ENCODE data around the gene CMIP.

The CMIP gene

GRCh38 chr16:81497690-81498089 is 53.1 kb downstream of the CMIP start:
- DNase-seq (no peak), ATAC-seq (replicated peaks) (peak; percentile 54)
- H3K27me3 Mint-ChIP-seq, result no peaks in the 10 kb centered on the region
- peaks cover 19% of the 10 kb centered on the region for H3K36me3 Mint-ChIP-seq (ENCODE audit: insufficient read depth)
- H3K4me1 Mint-ChIP-seq (ENCODE audit: low read depth in 2 of 2), result peaks cover 57% of the 10 kb centered on the region in 2 donors
- peak overlapping the region in 1 of 2 donors; percentile 30 for H3K4me3 Mint-ChIP-seq
- H3K9me3 Mint-ChIP-seq, result no peaks in the 10 kb centered on the region
- H3K27ac Mint-ChIP-seq, result peak overlapping the region; percentile 14 to 38

- Mint-ChIP-seq H3K4me1 (ENCODE audit: low read depth in 2 of 2) (peaks cover 55% of the 10 kb centered on the region in 2 donors), H3K9me3 (no peaks in the 10 kb centered on the region), H3K27ac (peak overlapping the region; percentile 14 to 38), H3K4me3 (no peak overlapping the region), H3K27me3 (no peaks in the 10 kb centered on the region), H3K36me3 (ENCODE audit: insufficient read depth) (peaks cover 20% of the 10 kb centered on the region)
- ATAC-seq (replicated peaks) (no peak), DNase-seq (no peak)
Observed at GRCh38 chr16:81498351-81498750, 53.7 kb downstream of the CMIP start.

- peaks cover 58 to 59% of the 10 kb centered on the region in 2 donors for H3K4me1 Mint-ChIP-seq (ENCODE audit: low read depth in 2 of 2)
- peak overlapping the region; percentile 38 to 78 for H3K27ac Mint-ChIP-seq
- H3K9me3 Mint-ChIP-seq, result no peaks in the 10 kb centered on the region
- peaks cover 28% of the 10 kb centered on the region for H3K36me3 Mint-ChIP-seq (ENCODE audit: insufficient read depth)
- DNase-seq, result no peak
- H3K27me3 Mint-ChIP-seq, result no peaks in the 10 kb centered on the region
- H3K4me3 Mint-ChIP-seq, result peak overlapping the region in 1 of 2 donors; percentile 27
- ATAC-seq (replicated peaks), result no peak
Observed at GRCh38 chr16:81499576-81500380, 55.2 kb downstream of the CMIP start.

GRCh38 chr16:81500833-81501521 is 56.4 kb downstream of the CMIP start:
- H3K27ac Mint-ChIP-seq, result peak overlapping the region; percentile 38 to 78
- no peaks in the 10 kb centered on the region for H3K27me3 Mint-ChIP-seq
- no peak overlapping the region for H3K4me3 Mint-ChIP-seq

GRCh38 chr16:81502396-81503070 is 57.9 kb downstream of the CMIP start:
- H3K27ac Mint-ChIP-seq, result peak overlapping the region; percentile 38 to 95
- peaks cover 59 to 67% of the 10 kb centered on the region in 2 donors for H3K4me1 Mint-ChIP-seq (ENCODE audit: low read depth in 2 of 2)

More at GRCh38 chr16:81500833-81501521, 56.4 kb downstream of the CMIP start:
- DNase-seq, result no peak
- ATAC-seq (replicated peaks), result peak; percentile 35
- H3K4me1 Mint-ChIP-seq (ENCODE audit: low read depth in 2 of 2), result peaks cover 61 to 62% of the 10 kb centered on the region in 2 donors
- H3K9me3 Mint-ChIP-seq, result no peaks in the 10 kb centered on the region
- H3K36me3 Mint-ChIP-seq (ENCODE audit: insufficient read depth), result peaks cover 28% of the 10 kb centered on the region

GRCh38 chr16:81505011-81505661 is 60.5 kb downstream of the CMIP start:
- DNase-seq, result no peak
- Mint-ChIP-seq H3K9me3 (no peaks in the 10 kb centered on the region), H3K27me3 (no peaks in the 10 kb centered on the region), H3K36me3 (ENCODE audit: insufficient read depth) (peaks cover 16% of the 10 kb centered on the region), H3K4me1 (ENCODE audit: low read depth in 2 of 2) (peaks cover 46 to 49% of the 10 kb centered on the region in 2 donors), H3K27ac (peak overlapping the region; percentile 75 to 95), H3K4me3 (no peak overlapping the region)
- no peak for ATAC-seq (replicated peaks)

More at GRCh38 chr16:81502396-81503070, 57.9 kb downstream of the CMIP start:
- no peak for ATAC-seq (replicated peaks)
- no peak overlapping the region for H3K4me3 Mint-ChIP-seq
- no peaks in the 10 kb centered on the region for H3K9me3 Mint-ChIP-seq
- DNase-seq, result no peak
- H3K36me3 Mint-ChIP-seq (ENCODE audit: insufficient read depth), result peaks cover 22% of the 10 kb centered on the region
- H3K27me3 Mint-ChIP-seq, result no peaks in the 10 kb centered on the region

GRCh38 chr16:81509404-81509803 is 64.8 kb downstream of the CMIP start:
- no peak for DNase-seq
- Mint-ChIP-seq H3K4me3 (no peak overlapping the region), H3K36me3 (ENCODE audit: insufficient read depth) (peaks cover 5% of the 10 kb centered on the region), H3K9me3 (no peaks in the 10 kb centered on the region), H3K4me1 (ENCODE audit: low read depth in 2 of 2) (peaks cover 35 to 43% of the 10 kb centered on the region in 2 donors), H3K27ac (peak overlapping the region in 1 of 2 donors; percentile 77), H3K27me3 (no peaks in the 10 kb centered on the region)
- ATAC-seq (replicated peaks), result no peak

GRCh38 chr16:81510016-81510415 is 65.4 kb downstream of the CMIP start:
- Mint-ChIP-seq H3K36me3 (ENCODE audit: insufficient read depth) (peaks cover 4% of the 10 kb centered on the region), H3K9me3 (no peaks in the 10 kb centered on the region), H3K27ac (peak overlapping the region in 1 of 2 donors; percentile 77), H3K4me3 (no peak overlapping the region), H3K4me1 (ENCODE audit: low read depth in 2 of 2) (peaks cover 33 to 46% of the 10 kb centered on the region in 2 donors), H3K27me3 (no peaks in the 10 kb centered on the region)
- no peak for ATAC-seq (replicated peaks)
- no peak for DNase-seq

- no peak for ATAC-seq (replicated peaks)
- no peak overlapping the region for H3K4me3 Mint-ChIP-seq
- no peaks in the 10 kb centered on the region for H3K27me3 Mint-ChIP-seq
- peak overlapping the region in 1 of 2 donors; percentile 31 for H3K27ac Mint-ChIP-seq
- H3K36me3 Mint-ChIP-seq (ENCODE audit: insufficient read depth), result peaks cover 9% of the 10 kb centered on the region
- no peak for DNase-seq
- H3K9me3 Mint-ChIP-seq, result no peaks in the 10 kb centered on the region
- H3K4me1 Mint-ChIP-seq (ENCODE audit: low read depth in 2 of 2), result peaks cover 35 to 43% of the 10 kb centered on the region in 2 donors
Observed at GRCh38 chr16:81511371-81511770, 66.8 kb downstream of the CMIP start.

GRCh38 chr16:81513204-81514040 is 68.8 kb downstream of the CMIP start:
- H3K27me3 Mint-ChIP-seq, result no peaks in the 10 kb centered on the region
- H3K9me3 Mint-ChIP-seq, result no peaks in the 10 kb centered on the region
- H3K4me1 Mint-ChIP-seq (ENCODE audit: low read depth in 2 of 2), result peaks cover 29 to 39% of the 10 kb centered on the region in 2 donors
- DNase-seq (no peak), ATAC-seq (replicated peaks) (peak; percentile 56)
- peaks cover 9% of the 10 kb centered on the region for H3K36me3 Mint-ChIP-seq (ENCODE audit: insufficient read depth)
- peak overlapping the region; percentile 39 to 58 for H3K4me3 Mint-ChIP-seq
- peak overlapping the region; percentile 92 to 94 for H3K27ac Mint-ChIP-seq

- ATAC-seq (replicated peaks), result peak; percentile 76
- Mint-ChIP-seq H3K4me1 (ENCODE audit: low read depth in 2 of 2) (peaks cover 29 to 35% of the 10 kb centered on the region in 2 donors), H3K9me3 (no peaks in the 10 kb centered on the region), H3K36me3 (ENCODE audit: insufficient read depth) (peaks cover 9% of the 10 kb centered on the region), H3K27me3 (no peaks in the 10 kb centered on the region), H3K4me3 (peak overlapping the region; percentile 39 to 58), H3K27ac (peak overlapping the region; percentile 92 to 94)
- DNase-seq, result no peak
Observed at GRCh38 chr16:81514041-81514559, 69.5 kb downstream of the CMIP start.

- DNase-seq, result no peak
- H3K4me1 Mint-ChIP-seq (ENCODE audit: low read depth in 2 of 2), result peaks cover 35% of the 10 kb centered on the region in 2 donors
- H3K36me3 Mint-ChIP-seq (ENCODE audit: insufficient read depth), result peaks cover 8% of the 10 kb centered on the region
- peak overlapping the region; percentile 92 to 94 for H3K27ac Mint-ChIP-seq
- H3K4me3 Mint-ChIP-seq, result peak overlapping the region in 1 of 2 donors; percentile 19
- ATAC-seq (replicated peaks), result no peak
- H3K9me3 Mint-ChIP-seq, result no peaks in the 10 kb centered on the region
- H3K27me3 Mint-ChIP-seq, result no peaks in the 10 kb centered on the region
Observed at GRCh38 chr16:81514568-81515258, 70.1 kb downstream of the CMIP start.

Measured in effector memory CD8-positive, alpha-beta T cell (primary cell).